ENCODE data around the gene SARM1. TPM values are rescaled to one million over a fixed set of nuclear protein-coding genes. Genes with fewer than 3 reads are reported as not detected.

SARM1 gene
- total RNA-seq, 1 donor from 2014 or later, result 19.0 TPM

Small RNA genes lying within 50 kb of the gene (microRNA-seq; reads per million reads assigned to microRNA genes)
- 2.1 reads per million for gene MIR4723

Other genes starting within 250 kb of the SARM1 start
- gene TMEM97, start 52.5 kb upstream of the SARM1 start, total RNA-seq, result 43.0 to 45.5 TPM (median 43.3 TPM) in 3 replicates
- gene IFT20, start 36.2 kb upstream of the SARM1 start, total RNA-seq, result 36.7 to 40.2 TPM (median 39.8 TPM) in 3 replicates
- 35.8 to 41.8 TPM (median 37.6 TPM) in 3 replicates for gene TNFAIP1, start 35.9 kb upstream of the SARM1 start, total RNA-seq
- gene POLDIP2, start 14.2 kb upstream of the SARM1 start, total RNA-seq, result 60.8 to 61.0 TPM (median 60.9 TPM) in 3 replicates
- not detected in 3 replicates for gene SEBOX, start 6.5 kb upstream of the SARM1 start, total RNA-seq
- gene VTN, start 1.4 kb upstream of the SARM1 start, total RNA-seq, result 0.47 to 0.51 TPM (median 0.50 TPM) in 3 replicates
- 13.3 to 15.2 TPM (median 13.5 TPM) in 3 replicates for gene SLC46A1, start 34.5 kb downstream of the SARM1 start, total RNA-seq
- gene SLC13A2, start 102.0 kb downstream of the SARM1 start, total RNA-seq, result not detected in 3 replicates
- gene FOXN1, start 134.7 kb downstream of the SARM1 start, total RNA-seq, result 0.34 to 0.42 TPM (median 0.34 TPM) in 3 replicates
- 61.0 to 66.2 TPM (median 61.2 TPM) in 3 replicates for gene UNC119, start 180.9 kb downstream of the SARM1 start, total RNA-seq
- gene PIGS, start 199.8 kb downstream of the SARM1 start, total RNA-seq, result 75.2 to 80.7 TPM (median 78.7 TPM) in 3 replicates
- 22.6 to 24.6 TPM (median 22.6 TPM) in 3 replicates for gene ALDOC, start 205.2 kb downstream of the SARM1 start, total RNA-seq
- 32.1 to 45.2 TPM (median 42.0 TPM) in 3 replicates for gene SPAG5, start 227.3 kb downstream of the SARM1 start, total RNA-seq
- gene RSKR, start 242.5 kb downstream of the SARM1 start, total RNA-seq, result 24.0 to 31.3 TPM (median 26.3 TPM) in 3 replicates